ENCODE data around the gene CYBB. TPM values are rescaled to one million over a fixed set of nuclear protein-coding genes. Genes with fewer than 3 reads are reported as not detected.

The CYBB gene
- total RNA-seq, 2 donors from 2014 or later = 31.4 to 67.5 TPM

DNA sequence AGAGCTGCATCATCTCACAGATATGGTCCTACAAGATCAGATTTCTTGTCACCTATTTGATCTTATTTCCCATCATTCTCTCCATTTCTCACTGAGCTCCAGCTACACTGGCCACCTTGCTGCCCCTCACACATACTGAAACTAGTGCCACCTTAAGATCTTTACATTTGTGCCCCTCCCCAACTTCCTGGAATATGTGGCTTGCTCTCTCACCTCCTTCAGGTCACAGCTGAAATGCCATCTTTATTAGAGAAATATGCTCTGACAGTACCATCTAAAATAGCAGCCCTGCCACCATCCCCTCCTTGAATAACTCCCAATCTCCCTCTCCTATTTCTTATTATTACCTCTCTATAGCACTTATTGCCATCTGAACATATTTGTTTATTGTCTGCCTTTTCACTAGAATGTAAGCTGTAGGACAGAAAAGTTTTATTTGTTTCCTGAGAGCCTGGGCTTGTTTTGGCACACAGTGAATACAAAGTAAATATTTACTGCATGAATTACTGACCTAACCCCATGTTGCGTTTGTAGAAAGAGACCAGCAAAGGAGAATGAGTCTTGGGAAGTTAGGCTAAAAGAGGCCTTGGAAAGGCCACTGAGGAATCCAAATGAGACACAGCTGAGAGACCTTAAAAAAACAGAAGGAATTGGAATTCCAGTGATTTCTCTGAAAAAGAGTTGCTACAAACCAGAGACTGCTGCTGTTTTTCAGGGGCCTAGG is 44.8 kb downstream of the CYBB start:
- intact Hi-C loops (cut with DNase I) = loop anchor here (10.0 kb wide), 2 partner anchors 70 to 80 kb away; no protein-coding TSS in a partner anchor
- DNase-seq (ENCODE audit: low spot score) = no peak

DNA sequence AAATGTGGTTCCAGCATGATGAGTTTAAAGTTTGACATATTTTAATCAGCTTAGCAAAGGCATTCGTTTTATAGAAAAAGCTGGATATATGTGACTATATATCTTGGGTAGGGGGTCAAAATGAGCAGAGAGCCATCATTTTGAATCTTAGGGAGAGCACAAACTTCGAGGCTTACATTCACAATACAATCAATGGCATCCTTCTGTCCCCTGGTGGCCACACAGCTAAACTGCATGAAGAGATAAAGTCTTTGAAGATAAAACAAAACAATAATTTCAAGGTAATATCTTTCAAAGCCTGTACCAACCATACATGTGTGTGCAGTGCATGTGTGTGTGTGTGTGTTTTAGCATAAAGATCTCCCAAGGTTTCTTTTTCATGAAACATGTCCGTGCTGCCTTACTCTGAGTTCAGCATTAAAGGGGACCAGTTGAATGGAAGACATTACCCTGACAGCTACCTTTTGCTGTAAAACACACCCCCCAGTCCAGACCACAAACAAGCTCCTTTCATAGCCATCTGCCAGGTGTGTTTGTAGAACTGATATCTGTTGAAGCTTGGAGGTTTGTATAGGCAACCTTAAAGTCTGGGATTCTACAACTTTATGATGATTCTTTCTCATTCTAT is 45.5 kb downstream of the CYBB start:
- intact Hi-C loops (cut with DNase I) = loop anchor here (10.0 kb wide), 2 partner anchors 71 to 81 kb away; no protein-coding TSS in a partner anchor

DNA sequence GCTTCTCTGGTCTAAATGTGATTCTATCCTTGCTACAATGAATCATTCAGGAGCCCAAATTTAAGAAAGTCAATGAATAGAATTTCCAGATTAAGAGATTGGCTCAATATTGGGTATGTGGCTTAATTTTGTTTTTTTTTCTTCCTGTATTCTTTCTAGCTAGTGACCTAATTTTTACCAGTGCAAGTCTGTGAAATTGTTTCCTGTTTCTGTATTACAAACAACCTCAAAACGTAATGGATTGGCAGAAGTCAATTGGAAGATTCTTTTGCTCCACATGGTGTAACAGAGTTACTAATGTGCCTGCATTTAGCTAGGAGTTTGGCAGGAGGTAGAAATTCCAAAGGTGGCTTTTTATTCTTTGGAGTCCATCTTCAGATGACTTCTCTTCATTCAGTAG is 49.9 kb downstream of the CYBB start:
- intact Hi-C loops (cut with DNase I) = loop anchor here (10.0 kb wide), 2 partner anchors 75 to 85 kb away; no protein-coding TSS in a partner anchor
- DNase-seq (ENCODE audit: low spot score) = no peak

More for the DNA sequence above, 45.5 kb downstream of the CYBB start:
- no peak for DNase-seq (ENCODE audit: low spot score)

DNA sequence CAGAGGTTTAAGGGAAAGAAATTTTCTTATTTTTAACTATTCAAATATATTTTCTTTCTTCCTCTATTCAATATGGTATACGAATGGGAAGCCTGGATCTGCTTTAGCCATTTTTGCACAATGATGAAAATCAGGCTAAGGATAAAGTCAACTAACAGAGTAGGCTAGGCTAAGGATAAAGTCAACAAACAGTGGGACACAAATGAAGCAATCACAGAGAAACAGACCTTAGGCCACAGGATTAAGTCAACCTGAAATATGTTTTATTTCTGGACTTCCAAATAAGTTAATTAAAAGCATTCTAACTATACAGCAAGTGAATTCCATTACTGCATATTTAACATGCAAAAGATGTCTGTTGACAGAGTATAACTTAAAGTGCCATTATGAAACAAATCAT is 50.5 kb downstream of the CYBB start:
- intact Hi-C loops (cut with DNase I) = no loop called here
- DNase-seq (ENCODE audit: low spot score) = no peak

DNA sequence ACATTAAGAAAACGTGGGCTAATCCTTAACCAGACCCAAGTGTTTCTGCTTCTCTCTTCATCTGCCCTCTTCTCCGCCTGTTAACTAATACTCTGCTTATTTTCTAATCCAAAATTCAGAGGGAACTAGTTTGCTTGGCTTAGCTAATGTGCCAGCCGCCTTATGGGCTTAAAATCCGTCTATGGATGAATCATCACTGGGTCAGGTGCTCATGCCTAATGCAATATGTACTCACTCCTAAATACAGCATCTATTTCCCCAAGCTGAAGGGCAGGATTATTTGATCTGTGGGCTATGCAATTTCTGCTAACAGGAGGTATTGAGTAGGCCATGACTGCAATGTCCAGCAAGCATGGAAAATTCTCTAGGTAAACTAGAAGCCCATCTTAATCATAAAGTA is 55.1 kb downstream of the CYBB start:
- DNase-seq (ENCODE audit: low spot score) = no peak
- intact Hi-C loops (cut with DNase I) = no loop called here

DNA sequence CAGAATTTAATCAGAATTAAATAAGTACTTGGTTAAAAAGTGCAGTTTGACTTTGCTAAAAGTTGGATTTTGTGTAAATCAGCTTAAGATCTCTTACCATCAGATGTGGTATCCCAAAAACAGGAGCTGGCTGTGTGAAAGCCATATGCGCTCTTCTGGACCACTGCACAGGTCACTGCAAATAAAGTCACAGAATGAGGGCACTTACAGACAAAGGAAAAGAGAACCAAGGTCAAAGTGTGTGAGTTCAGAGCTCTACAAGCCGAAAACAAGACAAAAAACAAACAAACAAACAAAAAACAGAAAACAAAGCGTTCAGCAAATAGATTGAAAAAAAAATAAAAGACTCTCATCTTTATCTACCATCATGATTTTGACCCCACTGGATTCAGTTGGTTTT is 61.1 kb downstream of the CYBB start:
- no peak for DNase-seq (ENCODE audit: low spot score)
- intact Hi-C loops (cut with DNase I) = no loop called here

DNA sequence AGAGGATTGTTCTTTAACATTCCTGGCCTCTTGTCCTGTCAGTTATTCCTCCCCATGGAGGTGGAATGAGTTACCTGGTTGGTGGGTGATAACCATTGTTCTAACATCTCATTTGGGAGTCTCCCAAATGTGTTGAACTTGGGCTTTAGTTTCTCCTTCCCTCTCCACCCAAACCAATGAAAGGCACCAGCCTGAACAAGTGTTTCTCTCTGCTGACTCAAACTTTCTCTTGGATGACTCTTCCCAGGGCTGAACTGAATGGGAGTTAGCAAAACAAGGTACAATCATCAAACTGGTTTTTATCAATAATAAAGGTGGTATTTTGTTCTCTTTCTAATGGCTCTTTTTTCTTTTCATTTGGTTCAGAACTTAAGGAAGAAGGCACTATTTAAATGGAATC is 64.8 kb downstream of the CYBB start:
- DNase-seq (ENCODE audit: low spot score) = no peak
- intact Hi-C loops (cut with DNase I) = no loop called here

GRCh38 chrX:37846141-37846540 is 66.3 kb downstream of the CYBB start:
- no peak for DNase-seq (ENCODE audit: low spot score)
- intact Hi-C loops (cut with DNase I) = no loop called here

GRCh38 chrX:37846558-37846933 is 66.7 kb downstream of the CYBB start:
- no peak for DNase-seq (ENCODE audit: low spot score)
- intact Hi-C loops (cut with DNase I) = no loop called here

DNA sequence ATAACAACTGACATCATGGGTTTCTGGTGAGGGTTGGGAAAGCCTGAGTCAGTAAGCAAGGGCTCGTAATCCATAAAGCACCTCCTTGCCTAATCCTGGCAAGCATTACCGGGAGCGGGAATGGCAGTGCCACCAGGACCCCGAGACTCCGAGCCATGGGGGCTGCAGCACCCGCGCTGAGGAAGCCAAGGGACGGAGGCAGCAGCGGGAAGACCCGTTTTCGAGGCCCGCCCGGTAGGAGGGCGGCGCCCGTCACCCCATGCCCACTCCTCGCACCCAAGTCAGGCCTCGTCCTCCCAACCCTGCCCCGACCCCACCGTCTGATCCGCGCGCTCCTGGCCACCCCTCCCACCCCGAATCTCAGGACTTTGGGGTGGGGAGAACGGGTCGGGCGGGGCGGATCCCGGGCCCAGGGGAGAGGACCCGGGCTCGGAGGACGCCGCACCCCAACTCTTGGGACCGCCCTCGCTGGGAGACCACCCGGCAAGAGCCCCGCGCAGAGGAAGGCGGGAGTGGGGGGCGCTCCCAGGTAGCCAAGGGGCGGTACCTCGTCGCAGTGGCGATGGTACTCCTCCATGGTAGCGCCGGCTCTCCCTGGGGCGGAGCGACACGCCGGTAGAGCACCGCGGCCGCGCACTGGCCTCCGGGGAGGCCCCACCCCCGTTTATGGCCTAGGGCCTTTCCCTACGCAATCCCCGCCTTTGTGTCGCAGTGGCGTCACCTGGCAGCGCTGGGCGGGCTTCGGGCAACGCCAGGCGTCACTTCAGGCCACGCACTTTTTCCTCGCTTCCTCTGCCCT is 67.3 kb downstream of the CYBB start, which contains the start of gene DYNLT3:
Gene DYNLT3, minus strand, starts transcription at position 638 of the 799 bp plus-strand sequence. Its CDS starts 61 bp downstream, at position 577.
- intact Hi-C loops (cut with DNase I) = no loop called here
- DNase-seq (ENCODE audit: low spot score) = peak; percentile 93

- DNase-seq (ENCODE audit: low spot score) = no peak
- intact Hi-C loops (cut with DNase I) = no loop called here
Observed at GRCh38 chrX:37847733-37848197, 67.9 kb downstream of the CYBB start.

- no peak for DNase-seq (ENCODE audit: low spot score)
- intact Hi-C loops (cut with DNase I) = no loop called here
Observed at GRCh38 chrX:37854148-37854547, 74.3 kb downstream of the CYBB start.

DNA sequence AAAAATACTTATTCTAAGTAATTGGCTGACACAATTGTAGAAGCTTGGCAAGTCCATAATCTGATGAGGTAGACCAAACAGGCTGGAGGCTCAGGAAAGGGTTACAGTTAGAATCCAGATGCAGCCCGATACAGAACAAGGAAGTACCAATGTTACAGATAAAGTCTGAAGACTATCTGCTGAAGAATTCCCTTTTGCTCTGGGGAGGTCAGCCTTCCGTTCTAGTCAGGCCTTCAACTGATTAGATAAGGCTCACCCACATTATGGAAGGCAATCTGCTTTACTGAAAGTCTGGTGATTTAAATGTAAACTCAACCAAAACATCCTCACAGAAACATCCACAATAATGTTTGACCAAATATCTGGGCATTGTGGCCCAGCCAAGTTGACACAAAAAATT is 74.9 kb downstream of the CYBB start:
- intact Hi-C loops (cut with DNase I) = no loop called here
- DNase-seq (ENCODE audit: low spot score) = no peak

DNA sequence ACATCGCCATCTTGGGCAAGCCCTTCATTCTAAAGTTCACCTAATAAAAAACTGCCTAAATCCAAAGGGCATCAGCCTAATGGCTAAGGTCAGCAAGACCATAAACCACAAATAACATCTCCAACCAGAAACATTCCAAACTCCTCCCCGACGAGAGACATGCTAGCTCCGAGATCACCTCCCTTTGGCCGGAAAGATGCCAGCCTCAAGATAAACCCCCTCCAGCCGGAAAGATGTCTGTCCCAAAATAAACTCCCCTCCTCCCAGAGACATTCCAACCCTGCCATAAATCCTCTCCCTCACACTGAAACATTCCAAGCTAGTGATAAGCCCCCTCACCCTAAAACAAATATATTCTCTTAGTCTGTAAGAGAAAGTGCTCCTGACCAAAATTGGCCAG is 80.9 kb downstream of the CYBB start:
- no peak for DNase-seq (ENCODE audit: low spot score)
- intact Hi-C loops (cut with DNase I) = no loop called here

GRCh38 chrX:37862851-37863250 is 83.0 kb downstream of the CYBB start:
- intact Hi-C loops (cut with DNase I) = no loop called here
- no peak for DNase-seq (ENCODE audit: low spot score)

Other genes starting within 250 kb of the CYBB start
- gene LANCL3, start 208.4 kb upstream of the CYBB start, total RNA-seq = under 1 TPM; 0.14 to 0.38 TPM
- 1 to 10 TPM; 1.6 to 1.7 TPM for gene XK, start 94.3 kb upstream of the CYBB start, total RNA-seq
- 10 to 100 TPM; 53.4 to 82.7 TPM for gene DYNLT3, start 67.5 kb downstream of the CYBB start, total RNA-seq
- gene SYTL5, start 226.5 kb downstream of the CYBB start, total RNA-seq = under 1 TPM; 0.05 to 0.09 TPM

All from posterior vena cava (tissue), 2 donors.